CD14-positive monocyte (primary cell): ENCODE data around the gene CALD1. TPM values are rescaled to one million over a fixed set of nuclear protein-coding genes. Genes with fewer than 3 reads are reported as not detected.

Experiments used
- DNase-seq, 3 donors: peaks; one replicate each; pipeline ENCODE4 v3.0.0-alpha.2; 2011 to 2022
- H2AFZ ChIP-seq: 2 replicates; pipeline ENCODE4 v1.6.0; 2012; ENCODE audit warnings: mild to moderate bottlenecking, low read depth, low read length, inconsistent platforms; ENCODE audit not compliant: insufficient read depth, poor library complexity, severe bottlenecking
- H3K27ac ChIP-seq, 2 donors: 1 replicate in 1 of 2; 2 replicates in 1 of 2; pipeline ENCODE4 v1.5.1; 2012 to 2013; ENCODE audit warnings: low read length in 2 of 2, control low read depth in 1 of 2, inconsistent platforms in 1 of 2, low read depth in 1 of 2, mild to moderate bottlenecking in 1 of 2
- H3K27me3 ChIP-seq, 2 donors: one replicate each; pipeline versions ENCODE4 v1.6.0 to v1.6.1; 2011 to 2013; ENCODE audit warnings: low read length in 2 of 2; ENCODE audit not compliant: control insufficient read depth in 2 of 2, insufficient read depth in 2 of 2
- H3K36me3 ChIP-seq, 2 donors: replicated peaks in 1 of 2; 1 replicate in 1 of 2; 2 replicates in 1 of 2; pipeline versions ENCODE4 v1.5.1 to v1.6.1; 2012 to 2013; ENCODE audit warnings: low read length in 2 of 2, control low read depth in 1 of 2, inconsistent platforms in 1 of 2, mild to moderate bottlenecking in 1 of 2; ENCODE audit not compliant: insufficient read depth in 2 of 2, control insufficient read depth in 1 of 2
- H3K4me1 ChIP-seq, 2 donors: 1 replicate in 1 of 2; 2 replicates in 1 of 2; pipeline versions ENCODE4 v1.5.1 to v1.6.1; 2012 to 2013; ENCODE audit warnings: low read length in 2 of 2, control low read depth in 1 of 2, inconsistent platforms in 1 of 2, mild to moderate bottlenecking in 1 of 2, moderate library complexity in 1 of 2; ENCODE audit not compliant: insufficient read depth in 2 of 2, control insufficient read depth in 1 of 2
- H3K4me2 ChIP-seq: replicated peaks from 2 replicates; pipeline ENCODE3; 2012; ENCODE audit warnings: low read length, moderate library complexity, mild to moderate bottlenecking; ENCODE audit not compliant: poor library complexity, severe bottlenecking; ENCODE audit errors: extremely low read depth
- H3K4me3 ChIP-seq, 3 experiments: fragments of 200-600 bp in 1 of 3; sonication (generic) in 1 of 3; replicated peaks in 1 of 3; 1 replicate in 2 of 3; 2 replicates in 1 of 3; pipeline ENCODE4 v1.5.1; 2011 to 2013; ENCODE audit warnings: low read length in 3 of 3, mild to moderate bottlenecking in 3 of 3, control low read depth in 2 of 3, low read depth in 2 of 3, inconsistent platforms in 1 of 3, moderate library complexity in 1 of 3
- H3K79me2 ChIP-seq: 2 replicates; pipeline ENCODE4 v1.6.0; 2012; ENCODE audit warnings: mild to moderate bottlenecking, control low read depth, inconsistent platforms, low read length, moderate library complexity; ENCODE audit not compliant: insufficient read depth
- H3K9ac ChIP-seq: 2 replicates; pipeline ENCODE4 v1.6.0; 2017; ENCODE audit warnings: low read length, mild to moderate bottlenecking; ENCODE audit not compliant: insufficient read depth, poor library complexity, severe bottlenecking
- H3K9me3 ChIP-seq, 2 donors: replicated peaks in 1 of 2; 1 replicate in 1 of 2; 2 replicates in 1 of 2; pipeline versions ENCODE4 v1.5.1 to v1.6.1; 2012 to 2013; ENCODE audit warnings: low read length in 2 of 2, control low read depth in 1 of 2; ENCODE audit not compliant: control insufficient read depth in 1 of 2, insufficient read depth in 1 of 2
- H4K20me1 ChIP-seq: 2 replicates; pipeline ENCODE4 v1.6.0; 2012; ENCODE audit warnings: mild to moderate bottlenecking, low read length, control low read depth, moderate library complexity; ENCODE audit not compliant: insufficient read depth
- H3K27ac Mint-ChIP-seq, 7 donors: one replicate each; pipeline ENCODE4 v1.8.0; 2020; ENCODE audit warnings: mild to moderate bottlenecking in 7 of 7, mixed read lengths in 7 of 7, moderate library complexity in 6 of 7, inconsistent platforms in 2 of 7
- H3K27me3 Mint-ChIP-seq, 3 donors: one replicate each; pipeline ENCODE4 v1.8.0; 2021 to 2022; ENCODE audit warnings: low read depth in 3 of 3, mild to moderate bottlenecking in 3 of 3, mixed read lengths in 3 of 3, moderate library complexity in 3 of 3, inconsistent platforms in 1 of 3
- H3K36me3 Mint-ChIP-seq, 2 donors: one replicate each; pipeline ENCODE4 v1.8.0; 2020; ENCODE audit warnings: mixed read lengths in 2 of 2, inconsistent platforms in 1 of 2, mild to moderate bottlenecking in 1 of 2
- H3K4me1 Mint-ChIP-seq: one replicate; pipeline ENCODE4 v1.8.0; 2020; ENCODE audit warnings: mild to moderate bottlenecking, mixed read lengths
- H3K4me3 Mint-ChIP-seq, 2 donors: one replicate each; pipeline ENCODE4 v1.8.0; 2020; ENCODE audit warnings: mild to moderate bottlenecking in 2 of 2, mixed read lengths in 2 of 2, moderate library complexity in 1 of 2
- H3K9me3 Mint-ChIP-seq, 7 donors: one replicate each; pipeline ENCODE4 v1.8.0; 2020 to 2022; ENCODE audit warnings: mixed read lengths in 7 of 7, mild to moderate bottlenecking in 6 of 7, moderate library complexity in 6 of 7, inconsistent platforms in 2 of 7
- CTCF ChIP-seq: fragments of 200-600 bp; IDR thresholded peaks from one replicate; pipeline ENCODE4 v1.8.0; 2022; ENCODE audit warnings: antibody characterized with exemption, mild to moderate bottlenecking
- WGBS: methylation state at CpG from one replicate; pipeline ENCODE4 v1.1.5; 2013; ENCODE audit warnings: missing lambda C conversion rate; ENCODE audit not compliant: insufficient coverage; 5-methylcytosine and 5-hydroxymethylcytosine counted together
- intact Hi-C, 2 donors: fragments of 100-400 bp; cut with micrococcal nuclease; formaldehyde crosslinking; loops; one replicate each; pipeline versions ENCODE4 v1.15.0 to v1.15.1; 2023
- polyA plus RNA-seq, 3 donors: library from polyadenylated mRNA; depleted of rRNA in 1 of 3; unstranded in 2 of 3; stranded (reverse) in 1 of 3; fragments of 300-500 nt in 2 of 3; fragments of >200 nt in 1 of 3; fragmentation: Illumina TruSeq in 2 of 3; gene quantifications; 1 replicate in 2 of 3; 2 replicates in 1 of 3; pipeline ENCODE4 v1.2.3, GENCODE V29; 2012 to 2021

Gene CALD1
- polyA plus RNA-seq, 3 donors: 0.18 TPM; not detected in 2

- Histone ChIP-seq H3K4me3 (no peak overlapping the region), H3K27ac (no peak overlapping the region), H3K79me2 (no peaks in the 10 kb centered on the region), H3K27me3 (no peaks in the 10 kb centered on the region), H3K4me2 (no peak overlapping the region), H4K20me1 (no peaks in the 10 kb centered on the region), H3K4me1 (no peaks in the 10 kb centered on the region), H3K36me3 (no peaks in the 10 kb centered on the region), H2AFZ (no peak overlapping the region), H3K9ac (no peak overlapping the region), H3K9me3 (no peaks in the 10 kb centered on the region)
- Mint-ChIP-seq H3K36me3 (no peaks in the 10 kb centered on the region), H3K4me1 (no peaks in the 10 kb centered on the region), H3K27ac (no peak overlapping the region), H3K9me3 (peaks cover 0 to 5% (median 0%) of the 10 kb centered on the region in 7 donors), H3K27me3 (peaks cover 0 to 5% (median 1%) of the 10 kb centered on the region in 3 donors), H3K4me3 (no peak overlapping the region)
- WGBS: no CpG with 5 or more reads among the region's 2 CpGs
- DNase-seq: no peak
- intact Hi-C loops: no loop called here
- TF ChIP-seq CTCF: no peak
These were observed 48.9 kb downstream of the CALD1 start for GRCh38 chr7:134828361-134828760.

GRCh38 chr7:134829380-134829986, 50.0 kb downstream of the CALD1 start:
- no peaks in the 10 kb centered on the region for H3K36me3 Mint-ChIP-seq
- WGBS: 86% methylated on average over 3 of the region's 3 CpGs
- intact Hi-C loops: no loop called here

More at GRCh38 chr7:134829380-134829986, 50.0 kb downstream of the CALD1 start:
- no peak for TF ChIP-seq CTCF
- Mint-ChIP-seq H3K4me1 (no peaks in the 10 kb centered on the region), H3K27ac (no peak overlapping the region), H3K4me3 (no peak overlapping the region), H3K27me3 (peaks cover 0 to 5% (median 0%) of the 10 kb centered on the region in 3 donors), H3K9me3 (peaks cover 0 to 5% (median 0%) of the 10 kb centered on the region in 7 donors)
- H3K27me3 ChIP-seq: no peaks in the 10 kb centered on the region
- H4K20me1 ChIP-seq: no peaks in the 10 kb centered on the region
- no peaks in the 10 kb centered on the region for H3K36me3 ChIP-seq
- H3K9me3 ChIP-seq: no peaks in the 10 kb centered on the region
- no peaks in the 10 kb centered on the region for H3K4me1 ChIP-seq
- no peak overlapping the region for H3K27ac ChIP-seq
- DNase-seq: no peak
- H3K79me2 ChIP-seq: no peaks in the 10 kb centered on the region
- H3K4me2 ChIP-seq: no peak overlapping the region
- H2AFZ ChIP-seq: no peak overlapping the region
- no peak overlapping the region for H3K4me3 ChIP-seq
- no peak overlapping the region for H3K9ac ChIP-seq
